H9 (cell line): ENCODE data around the gene SMURF1. TPM values are rescaled to one million over a fixed set of nuclear protein-coding genes. Genes with fewer than 3 reads are reported as not detected.

Experiments
- DNase-seq: peaks from one replicate; pipeline ENCODE4 v3.0.0-alpha.2; 2017
- H2AFZ ChIP-seq: one replicate; pipeline ENCODE4 v1.6.1; 2013; ENCODE audit warnings: mild to moderate bottlenecking, low read length, control low read depth, moderate library complexity
- H2AK5ac ChIP-seq: 2 replicates; pipeline ENCODE4 v1.6.1; 2013; ENCODE audit warnings: low read length, control low read depth, mixed read lengths; ENCODE audit not compliant: insufficient read length
- H2BK120ac ChIP-seq: one replicate; pipeline ENCODE4 v1.6.1; 2013; ENCODE audit warnings: low read depth, mild to moderate bottlenecking, low read length, control low read depth, inconsistent platforms; ENCODE audit not compliant: poor library complexity, severe bottlenecking
- H2BK12ac ChIP-seq: 2 replicates; pipeline ENCODE4 v1.6.1; 2013; ENCODE audit warnings: low read length, control low read depth, mixed read lengths, low read depth; ENCODE audit not compliant: insufficient read length
- H2BK15ac ChIP-seq: 2 replicates; pipeline ENCODE4 v1.6.1; 2013; ENCODE audit warnings: low read depth, low read length, control low read depth
- H2BK20ac ChIP-seq: one replicate; pipeline ENCODE4 v1.6.1; 2013; ENCODE audit warnings: low read depth, mild to moderate bottlenecking, low read length, control low read depth, inconsistent platforms; ENCODE audit not compliant: poor library complexity, severe bottlenecking
- H2BK5ac ChIP-seq: 2 replicates; pipeline ENCODE4 v1.6.1; 2013; ENCODE audit warnings: low read length, control low read depth, mixed read lengths; ENCODE audit not compliant: insufficient read length
- H3K14ac ChIP-seq: 2 replicates; pipeline ENCODE4 v1.6.1; 2013; ENCODE audit warnings: low read length, control low read depth; ENCODE audit not compliant: insufficient read depth
- H3K18ac ChIP-seq: 2 replicates; pipeline ENCODE4 v1.6.1; 2013; ENCODE audit warnings: low read depth, mild to moderate bottlenecking, mixed read lengths, low read length, control low read depth; ENCODE audit not compliant: insufficient read length
- H3K23ac ChIP-seq: 2 replicates; pipeline ENCODE4 v1.6.1; 2013; ENCODE audit warnings: low read length, control low read depth, mixed read lengths, low read depth; ENCODE audit not compliant: insufficient read length
- H3K23me2 ChIP-seq: 2 replicates; pipeline ENCODE4 v1.6.1; 2013; ENCODE audit warnings: low read depth, mild to moderate bottlenecking, mixed read lengths, low read length, control low read depth; ENCODE audit not compliant: insufficient read length, poor library complexity, severe bottlenecking
- H3K27ac ChIP-seq: 2 replicates; pipeline ENCODE4 v1.5.1; 2013; ENCODE audit warnings: low read length, control low read depth, mixed read lengths, low read depth; ENCODE audit not compliant: insufficient read length
- H3K27me3 ChIP-seq: 2 replicates; pipeline ENCODE4 v1.6.1; 2013; ENCODE audit warnings: low read length, control low read depth, inconsistent platforms; ENCODE audit not compliant: insufficient read depth
- H3K4ac ChIP-seq: 2 replicates; pipeline ENCODE4 v1.6.1; 2013; ENCODE audit warnings: low read depth, mild to moderate bottlenecking, control low read depth, inconsistent platforms, low read length, moderate library complexity
- H3K4me1 ChIP-seq: 2 replicates; pipeline ENCODE4 v1.6.1; 2013; ENCODE audit warnings: low read length, control low read depth, inconsistent platforms; ENCODE audit not compliant: insufficient read depth
- H3K4me2 ChIP-seq: 2 replicates; pipeline ENCODE4 v1.6.1; 2013; ENCODE audit warnings: low read length, control low read depth, mixed read lengths; ENCODE audit not compliant: insufficient read length, insufficient read depth
- H3K56ac ChIP-seq: 2 replicates; pipeline ENCODE4 v1.6.1; 2013; ENCODE audit warnings: low read depth, mild to moderate bottlenecking, mixed read lengths, low read length, control low read depth; ENCODE audit not compliant: insufficient read length
- H3K79me1 ChIP-seq: 2 replicates; pipeline ENCODE4 v1.6.1; 2013; ENCODE audit warnings: low read depth, mild to moderate bottlenecking, moderate library complexity, low read length, control low read depth, inconsistent platforms; ENCODE audit not compliant: insufficient read depth, poor library complexity, severe bottlenecking
- H3K79me2 ChIP-seq: 2 replicates; pipeline ENCODE4 v1.6.1; 2013; ENCODE audit warnings: low read length, control low read depth, inconsistent platforms; ENCODE audit not compliant: insufficient read depth
- H3K9ac ChIP-seq: 2 replicates; pipeline ENCODE4 v1.6.1; 2013; ENCODE audit warnings: low read length, control low read depth, mixed read lengths; ENCODE audit not compliant: insufficient read length; ENCODE audit errors: extremely low read depth
- H3K9me3 ChIP-seq: one replicate; pipeline ENCODE4 v1.6.1; 2013; ENCODE audit warnings: low read depth, low read length, inconsistent platforms; ENCODE audit not compliant: control insufficient read depth
- H3T11ph ChIP-seq: one replicate; pipeline ENCODE4 v1.6.1; 2013; ENCODE audit warnings: mild to moderate bottlenecking, low read length, control low read depth, inconsistent platforms
- H4K20me1 ChIP-seq: one replicate; pipeline ENCODE4 v1.6.1; 2013; ENCODE audit not compliant: control insufficient read depth, insufficient read length, insufficient read depth
- H4K5ac ChIP-seq: 2 replicates; pipeline ENCODE4 v1.6.1; 2013; ENCODE audit warnings: low read depth, mild to moderate bottlenecking, mixed read lengths, low read length, control low read depth; ENCODE audit not compliant: insufficient read length
- H4K8ac ChIP-seq: replicated peaks from 2 replicates; pipeline ENCODE4 v1.6.1; 2013; ENCODE audit warnings: low read length, control low read depth, mixed read lengths, low read depth; ENCODE audit not compliant: insufficient read length
- H4K91ac ChIP-seq: 2 replicates; pipeline ENCODE4 v1.6.1; 2013; ENCODE audit warnings: low read depth, mild to moderate bottlenecking, moderate library complexity, mixed read lengths, low read length, control low read depth; ENCODE audit not compliant: insufficient read length
- H3K27ac Mint-ChIP-seq, 3 experiments: 2 replicates in 2 of 3; 3 replicates in 1 of 3; pipeline ENCODE4 v1.8.0; 2020 to 2021; ENCODE audit warnings: mixed read lengths in 3 of 3, mild to moderate bottlenecking in 1 of 3, moderate library complexity in 1 of 3
- H3K27me3 Mint-ChIP-seq: 2 replicates; pipeline ENCODE4 v1.8.0; 2021; ENCODE audit warnings: low read depth, mild to moderate bottlenecking, moderate library complexity, mixed read lengths
- H3K36me3 Mint-ChIP-seq, 3 experiments: 2 replicates in 2 of 3; 3 replicates in 1 of 3; pipeline ENCODE4 v1.8.0; 2020 to 2021; ENCODE audit warnings: low read depth in 3 of 3, mixed read lengths in 3 of 3; ENCODE audit not compliant: insufficient read depth in 1 of 3
- H3K4me1 Mint-ChIP-seq, 2 experiments: 2 replicates each; pipeline ENCODE4 v1.8.0; 2020; ENCODE audit warnings: mixed read lengths in 2 of 2
- H3K4me3 Mint-ChIP-seq, 2 experiments: 2 replicates in 1 of 2; 3 replicates in 1 of 2; pipeline ENCODE4 v1.8.0; 2020 to 2021; ENCODE audit warnings: mild to moderate bottlenecking in 2 of 2, mixed read lengths in 2 of 2, moderate library complexity in 1 of 2
- H3K9me3 Mint-ChIP-seq, 2 experiments: 2 replicates in 1 of 2; 3 replicates in 1 of 2; pipeline ENCODE4 v1.8.0; 2020; ENCODE audit warnings: mild to moderate bottlenecking in 2 of 2, mixed read lengths in 2 of 2, moderate library complexity in 1 of 2
- CTCF ChIP-seq: fragments of 200-600 bp; sonication (generic); conservative IDR thresholded peaks from 3 replicates; pipeline ENCODE4 v1.8.0; 2021; ENCODE audit warnings: antibody characterized with exemption, mild to moderate bottlenecking
- WGBS: extraction: QIAGEN DNeasy Blood & Tissue Kit; methylation state at CpG from one replicate; pipeline ENCODE4 v1.1.7; 2013; ENCODE audit warnings: missing lambda C conversion rate, low lambda C conversion rate, mixed read lengths; ENCODE audit not compliant: insufficient read length; ENCODE audit errors: extremely low coverage; 5-methylcytosine and 5-hydroxymethylcytosine counted together
- total RNA-seq: library from RNA; stranded (reverse); gene quantifications from 2 replicates; pipeline ENCODE4 v1.2.1, GENCODE V29; 2021

Gene SMURF1
- total RNA-seq, 1 experiment from 2014 or later = 29.4 TPM

GRCh38 chr7:99124236-99124635 lies 19.7 kb downstream of the SMURF1 start:
- H4K20me1 ChIP-seq = no peaks in the 10 kb centered on the region
- no peak overlapping the region for H2AFZ ChIP-seq
- no peaks in the 10 kb centered on the region for H3K9me3 ChIP-seq
- H4K5ac ChIP-seq = no peak overlapping the region
- no peak overlapping the region for H3K4me2 ChIP-seq
- H3K79me1 ChIP-seq = peaks cover under 1% of the 10 kb centered on the region
- H2AK5ac ChIP-seq = no peak overlapping the region
- Mint-ChIP-seq H3K4me3 (no peak overlapping the region), H3K9me3 (no peaks in the 10 kb centered on the region; a peak in 2 of 5 replicates), H3K36me3 (peaks cover 7 to 13% (median 12%) of the 10 kb centered on the region in 3 experiments; a peak in 6 of 7 replicates), H3K4me1 (peaks cover 16 to 22% of the 10 kb centered on the region in 2 experiments), H3K27me3 (no peaks in the 10 kb centered on the region), H3K27ac (no peak overlapping the region)
- no peak overlapping the region for H3K18ac ChIP-seq
- H3K23me2 ChIP-seq = no peaks in the 10 kb centered on the region
- TF ChIP-seq CTCF = no peak
- H3K4me1 ChIP-seq = peaks cover 8% of the 10 kb centered on the region; the same call in 1 of the 2 replicates
- no peak overlapping the region for H2BK12ac ChIP-seq
- WGBS = no CpG with 5 or more reads among the region's 4 CpGs
- no peak overlapping the region for H2BK15ac ChIP-seq
- no peak overlapping the region for H3K23ac ChIP-seq
- no peak overlapping the region for H2BK20ac ChIP-seq
- H3K4ac ChIP-seq = no peak overlapping the region
- H4K91ac ChIP-seq = no peak overlapping the region
- no peak overlapping the region for H3T11ph ChIP-seq
- H3K14ac ChIP-seq = no peak overlapping the region
- peaks cover 14% of the 10 kb centered on the region; the same call in 1 of the 2 replicates for H3K79me2 ChIP-seq
- no peak overlapping the region for H3K9ac ChIP-seq
- no peak overlapping the region for H3K56ac ChIP-seq
- no peak overlapping the region for H2BK120ac ChIP-seq
- DNase-seq = no peak
- H2BK5ac ChIP-seq = no peak overlapping the region
- H3K27me3 ChIP-seq = no peaks in the 10 kb centered on the region
- H3K27ac ChIP-seq = no peak overlapping the region
- no peak overlapping the region for H4K8ac ChIP-seq
